Stimulated activated CD8-positive, alpha-beta memory T cell treated with anti-CD3 and anti-CD28 coated beads, Interleukin-4, amount 100 ng/mL, for 48 hours (primary cell): ENCODE data around the gene ABCA13.

Source experiments
- DNase-seq: peaks from one replicate; pipeline ENCODE4 v3.0.0-alpha.2; 2020

Gene ABCA13

DNA sequence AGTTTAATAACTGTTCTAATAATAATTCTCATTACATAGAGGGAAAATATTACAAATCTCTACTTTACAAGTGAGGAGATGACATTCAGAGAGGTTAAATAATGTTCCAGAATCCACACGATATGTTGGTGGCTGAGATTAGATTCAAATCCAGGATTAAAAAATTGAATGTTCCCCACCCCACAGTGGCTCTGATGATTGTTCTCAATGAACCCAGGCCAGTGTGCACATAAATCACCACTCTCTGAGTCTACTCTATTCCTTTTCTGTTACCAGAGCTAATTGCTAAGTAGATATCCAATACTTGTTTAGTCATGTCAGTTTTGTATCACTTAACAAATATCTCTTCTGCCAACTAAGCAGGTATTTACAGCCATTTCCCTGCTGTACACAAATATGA, 281.0 kb downstream of the ABCA13 start:
- no peak for DNase-seq

DNA sequence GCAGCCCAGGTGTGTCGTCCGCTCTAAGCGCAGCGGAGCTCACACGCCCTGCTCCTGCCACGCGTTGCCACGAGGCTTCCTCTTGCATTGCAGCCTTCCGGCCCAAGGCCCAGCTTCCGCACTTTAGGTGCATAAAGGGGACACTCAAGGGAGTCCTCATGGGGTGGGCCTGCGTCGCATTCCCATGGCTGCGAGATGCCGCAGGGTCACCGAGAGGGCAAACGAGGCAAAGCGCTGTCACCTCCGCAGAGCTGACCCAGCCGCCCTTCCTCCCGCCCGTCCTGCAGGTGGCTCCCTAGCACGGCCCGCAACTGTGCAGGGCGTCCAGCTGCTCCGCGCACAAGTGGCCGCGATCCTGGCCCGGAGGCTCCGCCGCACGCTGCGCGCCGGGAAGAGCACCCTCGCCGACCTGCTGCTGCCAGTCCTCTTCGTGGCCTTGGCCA, 283.5 kb downstream of the ABCA13 start:
- no peak for DNase-seq

DNA sequence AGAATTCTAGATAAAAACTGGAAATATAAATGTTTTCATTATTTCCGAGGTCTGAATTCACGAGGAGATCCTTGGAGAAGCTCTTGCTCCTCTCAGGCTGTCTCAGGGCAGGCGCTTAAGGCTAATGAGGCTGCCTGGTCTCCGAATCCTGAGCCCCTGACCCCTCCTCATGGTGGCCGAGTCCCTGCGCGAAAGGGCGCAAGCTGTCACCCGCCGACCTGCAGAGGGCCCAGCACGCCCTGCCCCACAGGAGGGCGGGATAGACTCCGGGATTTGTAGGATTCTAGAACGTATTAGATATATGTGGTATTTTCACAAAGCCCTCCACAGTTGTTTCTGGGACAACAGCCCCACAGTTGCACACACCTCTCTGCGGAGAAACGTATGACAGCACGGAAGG, 284.1 kb downstream of the ABCA13 start:
- DNase-seq: no peak

DNA sequence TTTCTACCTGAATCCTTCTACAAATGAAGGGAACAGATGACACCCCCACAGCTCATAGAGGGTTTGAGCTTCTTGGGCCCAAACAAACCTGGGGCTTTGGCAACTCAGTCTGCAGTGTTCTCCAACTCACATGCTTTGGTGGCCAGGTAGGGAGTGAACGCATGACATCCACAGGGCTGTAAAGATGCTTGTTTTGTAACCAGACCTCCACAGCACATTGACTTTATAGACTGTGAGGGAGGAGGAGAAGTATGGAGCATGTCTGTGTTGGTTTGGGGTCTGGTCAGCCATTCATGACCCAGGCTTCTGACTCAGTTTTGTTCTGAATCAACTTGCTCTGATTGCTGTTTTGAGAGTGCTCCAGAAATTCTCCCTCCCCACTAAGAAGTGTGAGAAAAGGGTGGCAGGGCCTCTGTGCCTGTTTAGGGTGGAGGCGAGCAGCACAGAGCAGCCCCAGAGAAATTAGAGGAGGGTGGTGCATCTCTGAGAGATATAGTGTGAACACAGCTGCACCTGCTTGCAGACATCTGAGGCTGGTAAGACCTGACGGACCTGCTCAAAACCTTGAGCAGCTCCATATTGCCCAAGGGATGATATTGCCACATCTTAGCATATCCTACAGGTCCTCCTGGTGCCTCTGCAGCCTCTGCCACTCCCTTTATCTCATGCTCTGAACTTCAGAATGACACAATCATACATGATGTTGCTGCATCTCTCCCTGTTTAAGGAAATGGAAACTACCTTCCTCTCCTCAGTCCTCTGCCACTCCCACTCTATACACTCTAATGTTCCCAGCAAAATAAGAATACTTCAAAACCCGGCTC, 287.7 kb downstream of the ABCA13 start:
- no peak for DNase-seq

DNA sequence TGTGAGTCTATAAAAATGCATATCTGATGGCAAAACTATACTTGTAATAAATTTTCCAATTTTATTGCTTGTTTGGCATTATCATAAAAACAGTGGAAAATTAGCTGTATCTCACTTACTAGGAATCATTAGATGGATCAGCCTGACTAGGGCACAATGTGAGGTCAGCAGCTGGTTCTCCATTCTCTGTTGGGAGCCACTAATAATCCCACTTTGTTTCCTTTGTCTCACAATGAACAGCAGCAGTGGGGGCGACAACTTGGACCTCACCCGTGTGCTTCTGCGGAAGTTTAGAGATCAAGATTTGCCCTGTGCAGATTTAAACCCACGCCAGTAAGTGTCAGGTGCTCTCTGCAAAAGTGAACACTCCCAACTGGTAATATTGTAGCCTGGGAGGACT, 295.5 kb downstream of the ABCA13 start:
- no peak for DNase-seq

DNA sequence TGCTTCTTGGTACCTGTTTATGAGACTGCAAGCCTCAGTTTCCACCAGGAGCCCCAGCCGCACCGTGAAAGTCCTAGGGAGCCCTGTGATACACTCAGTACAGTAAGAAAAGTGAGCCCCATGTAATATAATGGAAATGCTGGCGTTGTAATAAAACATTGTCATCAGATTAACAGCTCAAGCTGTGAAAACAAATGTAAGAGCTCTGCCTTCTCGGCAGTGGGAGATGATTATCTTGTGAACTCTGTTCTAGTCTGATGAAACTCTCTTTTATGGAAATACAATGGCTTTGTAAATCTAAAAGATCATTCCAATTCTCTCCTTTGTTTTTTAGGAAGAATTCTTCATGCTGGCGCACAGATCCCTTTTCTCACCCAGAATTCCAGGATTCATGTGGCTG, 299.9 kb downstream of the ABCA13 start:
- DNase-seq: no peak

DNA sequence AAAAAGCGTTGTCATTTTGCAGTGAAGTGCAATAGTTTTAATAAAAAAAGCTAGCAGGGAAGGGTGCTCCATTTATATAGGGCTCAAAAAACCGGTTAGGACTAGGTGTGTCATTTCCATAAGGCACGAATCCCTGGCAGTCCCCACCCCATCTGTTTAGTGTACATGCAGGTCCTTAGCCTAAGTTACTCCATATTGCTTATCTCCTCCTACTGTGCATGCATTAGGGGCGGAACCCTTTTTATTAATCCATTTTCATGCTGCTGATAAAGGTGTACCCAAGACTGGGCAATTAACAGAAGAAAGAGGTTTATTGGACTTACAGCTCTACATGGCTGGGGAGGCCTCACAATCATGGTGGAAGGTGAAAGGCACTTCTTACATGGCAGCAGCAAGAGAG, 301.4 kb downstream of the ABCA13 start:
- DNase-seq: no peak

DNA sequence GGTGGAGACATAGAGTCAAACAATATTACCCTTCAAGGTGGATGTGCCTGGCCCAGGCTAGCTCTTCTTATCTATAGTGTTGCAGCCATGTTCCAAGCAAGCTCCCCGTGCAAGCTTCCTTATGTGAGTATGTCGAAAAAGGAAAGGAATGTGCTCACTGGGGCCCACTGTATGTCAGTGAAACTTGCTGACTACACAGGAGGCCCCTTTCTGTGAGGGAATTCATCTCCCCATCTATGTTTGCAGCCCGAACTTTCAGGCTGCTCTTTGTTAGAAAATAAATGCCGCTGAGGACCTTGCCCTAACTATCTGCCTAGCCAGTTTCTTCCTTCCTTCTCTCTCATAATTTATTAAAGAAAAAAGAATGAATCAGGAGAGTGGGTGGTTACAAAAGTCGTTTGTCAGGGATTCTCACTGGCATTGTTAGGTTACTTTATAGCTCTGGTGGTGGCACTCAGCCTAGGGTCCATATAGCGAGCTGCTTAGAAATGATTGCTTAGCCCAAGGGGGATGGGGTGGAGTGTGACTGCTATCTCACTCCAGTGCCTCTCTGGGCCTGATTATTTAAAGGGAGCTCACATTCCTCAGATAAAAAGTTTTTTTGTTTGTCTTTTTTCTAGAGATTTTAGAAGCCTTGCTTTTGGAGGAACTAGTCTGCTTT, 302.1 kb downstream of the ABCA13 start:
- DNase-seq: no peak

DNA sequence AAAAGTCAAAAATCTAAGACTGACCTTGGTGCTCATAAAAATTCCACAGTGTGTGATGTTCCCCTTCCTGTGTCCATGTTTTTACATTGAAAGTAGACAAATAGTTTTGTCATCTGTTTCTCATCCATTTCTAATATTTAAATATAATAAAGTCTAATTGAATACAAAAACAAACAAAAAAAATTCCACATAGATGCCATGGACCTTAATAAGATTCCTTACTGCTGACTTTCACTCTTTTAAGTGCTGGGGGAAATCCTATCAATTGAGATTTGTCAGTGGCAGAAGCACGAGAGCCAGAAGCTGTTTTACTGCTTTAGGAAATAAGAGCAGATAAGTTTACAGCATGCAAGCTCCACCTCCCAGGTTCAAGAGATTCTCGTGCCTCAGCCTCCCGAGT, 310.0 kb downstream of the ABCA13 start:
- DNase-seq: no peak

DNA sequence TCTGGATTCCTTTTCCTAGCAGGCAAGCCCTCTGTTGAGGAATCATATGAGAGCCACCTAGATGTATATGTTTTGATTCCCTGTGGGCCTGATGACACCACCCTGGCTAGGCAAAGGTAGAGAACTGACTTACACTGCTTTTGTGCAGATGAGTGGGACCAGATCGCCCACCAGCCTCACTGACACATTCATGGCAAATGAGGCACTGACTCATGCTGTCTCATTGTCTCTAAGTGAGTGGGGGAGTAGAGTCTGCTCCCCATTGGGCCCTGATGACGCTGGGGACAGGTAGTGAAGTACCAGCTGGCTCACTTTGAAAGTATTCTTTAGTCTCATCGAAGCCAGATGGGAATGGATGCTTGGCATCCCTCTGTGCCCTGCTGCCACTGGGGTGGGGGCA, 326.3 kb downstream of the ABCA13 start:
- no peak for DNase-seq

DNA sequence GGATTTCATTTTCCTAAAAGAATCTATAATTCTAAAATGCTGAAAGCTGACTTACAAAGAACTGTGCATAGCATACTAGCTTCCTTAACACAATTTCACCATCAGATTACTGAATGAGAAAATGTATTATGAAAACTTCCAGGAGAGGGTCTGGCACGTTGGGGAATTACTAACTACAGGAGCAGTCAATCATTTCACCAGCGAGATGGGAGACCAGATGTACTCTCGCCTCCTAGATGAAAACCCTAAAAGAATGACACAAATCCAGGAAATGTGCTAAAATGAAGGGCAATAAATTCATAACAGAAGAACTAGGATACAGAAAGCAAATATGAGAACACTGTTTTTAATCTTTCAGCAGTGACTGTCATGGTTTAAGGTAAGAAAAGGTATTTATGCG, 330.8 kb downstream of the ABCA13 start:
- DNase-seq: no peak

DNA sequence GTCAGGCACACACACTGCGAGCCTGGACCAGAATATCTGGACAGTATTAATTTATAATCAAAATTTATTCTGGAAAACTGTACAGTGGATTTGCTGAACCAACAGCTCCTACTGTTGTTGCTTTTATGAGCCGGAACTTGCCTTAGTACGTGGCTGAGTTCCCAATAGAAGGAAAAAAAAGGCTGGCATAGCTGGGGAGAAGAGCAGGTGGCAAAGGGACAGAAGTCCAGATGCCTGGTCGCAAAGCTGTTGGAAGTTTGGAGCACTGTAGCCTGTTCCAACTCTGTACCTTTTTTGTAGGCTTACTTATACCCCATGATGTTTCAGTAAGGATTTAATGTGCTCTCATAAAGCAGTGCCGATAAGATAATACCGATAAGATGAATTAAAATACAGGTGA, 333.8 kb downstream of the ABCA13 start:
- no peak for DNase-seq

DNA sequence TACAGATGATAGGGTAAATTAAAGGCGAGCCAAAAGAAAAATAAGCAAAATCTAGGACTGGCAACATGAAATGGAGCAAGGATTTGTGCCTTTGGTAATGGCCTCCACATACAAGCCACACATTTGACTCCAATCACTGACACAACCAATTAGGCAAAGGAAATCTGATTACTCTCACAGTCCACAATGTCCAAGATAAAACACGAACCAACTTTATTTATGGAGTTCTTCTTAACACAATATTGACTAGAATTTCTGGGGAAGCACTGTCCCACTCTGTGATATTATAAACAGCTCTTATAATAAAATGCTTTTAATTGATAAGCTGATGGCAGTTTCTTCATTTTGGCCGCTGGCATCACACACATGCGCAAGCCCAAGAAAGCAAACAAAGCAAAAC, 334.2 kb downstream of the ABCA13 start:
- DNase-seq: no peak

DNA sequence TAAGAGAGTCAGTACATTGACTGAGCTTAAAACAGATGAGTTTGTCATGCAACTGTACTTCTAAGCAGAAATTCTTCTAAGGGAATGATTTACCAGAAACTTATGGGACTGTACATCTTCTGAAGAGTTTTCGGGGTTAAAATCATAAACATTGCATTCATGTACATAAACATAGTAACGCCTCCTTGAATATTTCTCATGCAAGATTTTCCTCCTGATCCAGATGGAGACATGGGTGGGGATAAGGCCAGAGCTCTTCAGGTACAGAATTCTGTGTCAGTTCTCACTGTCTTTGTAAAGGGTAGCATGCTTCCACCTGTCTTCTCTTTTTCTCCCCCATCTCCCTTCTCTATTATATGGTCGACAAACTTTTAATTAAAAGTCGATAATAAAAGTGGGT, 335.3 kb downstream of the ABCA13 start:
- DNase-seq: no peak

DNA sequence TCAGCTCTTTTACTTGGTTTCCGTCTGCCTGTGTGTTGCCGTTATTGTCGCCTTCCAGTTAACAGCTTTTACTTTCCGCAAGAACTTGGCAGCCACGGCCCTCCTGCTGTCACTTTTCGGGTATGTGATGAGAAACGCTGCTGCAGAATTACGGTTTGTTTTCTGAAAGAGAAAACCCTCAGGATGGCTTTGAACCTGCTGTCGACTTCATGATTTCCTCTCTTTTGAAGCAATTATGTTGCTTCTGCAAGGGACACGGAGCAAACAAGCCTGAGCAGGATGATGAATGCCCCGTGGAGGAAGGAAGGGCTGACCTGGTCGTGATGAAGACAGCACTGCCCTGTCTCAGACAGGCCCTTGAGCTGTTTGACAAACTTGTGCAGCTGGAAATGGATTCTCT, 339.8 kb downstream of the ABCA13 start:
- no peak for DNase-seq

DNA sequence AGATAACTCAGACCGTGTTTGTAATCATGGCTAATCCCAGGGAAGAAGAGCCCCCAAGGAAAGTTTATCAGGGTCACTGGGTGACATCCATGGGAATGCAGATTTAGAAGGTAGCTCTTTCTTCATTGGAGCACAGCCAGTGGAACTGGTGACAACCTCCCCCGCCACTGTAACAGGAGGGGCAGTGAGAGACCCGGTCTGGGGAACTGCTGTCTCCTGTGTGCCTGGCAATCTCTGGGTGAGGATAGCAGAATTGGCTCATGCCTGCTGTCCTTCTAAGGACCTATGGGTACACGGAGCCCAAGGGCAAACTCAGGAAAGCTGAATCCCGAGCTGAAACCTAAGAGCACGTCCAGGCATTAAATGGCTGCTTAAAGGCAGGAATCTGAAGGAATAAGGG, 341.6 kb downstream of the ABCA13 start:
- no peak for DNase-seq

DNA sequence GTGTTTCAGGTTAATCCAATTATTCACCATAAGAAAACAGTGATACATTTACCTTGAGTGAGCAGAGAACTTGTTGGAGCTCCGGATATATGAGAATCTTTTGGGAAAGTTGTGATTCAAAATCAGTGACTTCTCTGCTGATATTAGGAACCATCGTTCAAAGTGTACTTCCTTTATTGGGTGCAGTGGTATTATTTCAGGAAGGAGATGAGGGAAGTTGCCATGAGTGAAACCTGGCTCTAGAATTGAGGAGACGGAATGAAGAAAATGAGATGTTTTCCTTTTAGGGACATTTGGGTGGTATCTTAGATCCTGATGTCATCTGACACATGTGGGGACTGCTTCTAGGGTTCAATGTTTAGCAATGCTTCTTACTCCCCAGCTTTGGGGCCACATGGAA, 343.9 kb downstream of the ABCA13 start:
- DNase-seq: no peak

DNA sequence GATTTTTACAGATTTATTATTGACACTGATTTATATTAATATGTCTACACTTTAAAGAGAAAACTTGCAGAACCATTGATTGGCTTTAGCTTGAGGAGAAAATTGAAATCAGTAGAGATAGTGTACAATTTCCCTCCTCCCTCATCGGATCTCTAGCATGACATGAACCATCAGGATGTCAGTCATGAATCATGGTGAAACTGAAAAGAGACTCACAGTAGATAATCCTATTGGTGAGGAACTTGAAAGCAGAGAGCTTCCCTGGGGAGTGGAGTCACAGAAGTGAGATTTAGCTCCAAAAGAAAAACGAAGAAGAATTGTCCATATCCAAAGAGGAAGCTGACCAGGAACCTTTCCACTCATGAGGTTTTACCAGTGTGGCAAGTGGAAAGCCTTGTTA, 346.8 kb downstream of the ABCA13 start:
- no peak for DNase-seq

DNA sequence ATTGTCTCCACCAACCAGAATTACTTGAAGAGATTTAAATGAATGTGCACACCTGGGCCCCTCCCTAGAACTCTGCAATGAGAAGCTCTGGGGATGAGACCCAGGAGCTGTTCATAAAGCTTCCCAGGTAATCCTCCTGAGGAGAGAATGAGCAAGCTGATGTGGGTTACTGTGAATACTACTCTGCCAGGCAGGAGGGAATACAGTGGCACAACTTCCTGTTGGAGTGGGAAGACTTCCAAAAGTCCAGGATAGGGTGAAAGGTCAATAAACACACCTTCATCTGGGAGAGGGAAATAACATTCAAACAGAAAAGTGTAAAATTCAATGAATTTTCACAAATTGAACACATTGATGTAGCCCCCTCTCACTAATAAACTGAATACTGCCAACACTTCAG, 351.4 kb downstream of the ABCA13 start:
- DNase-seq: no peak

DNA sequence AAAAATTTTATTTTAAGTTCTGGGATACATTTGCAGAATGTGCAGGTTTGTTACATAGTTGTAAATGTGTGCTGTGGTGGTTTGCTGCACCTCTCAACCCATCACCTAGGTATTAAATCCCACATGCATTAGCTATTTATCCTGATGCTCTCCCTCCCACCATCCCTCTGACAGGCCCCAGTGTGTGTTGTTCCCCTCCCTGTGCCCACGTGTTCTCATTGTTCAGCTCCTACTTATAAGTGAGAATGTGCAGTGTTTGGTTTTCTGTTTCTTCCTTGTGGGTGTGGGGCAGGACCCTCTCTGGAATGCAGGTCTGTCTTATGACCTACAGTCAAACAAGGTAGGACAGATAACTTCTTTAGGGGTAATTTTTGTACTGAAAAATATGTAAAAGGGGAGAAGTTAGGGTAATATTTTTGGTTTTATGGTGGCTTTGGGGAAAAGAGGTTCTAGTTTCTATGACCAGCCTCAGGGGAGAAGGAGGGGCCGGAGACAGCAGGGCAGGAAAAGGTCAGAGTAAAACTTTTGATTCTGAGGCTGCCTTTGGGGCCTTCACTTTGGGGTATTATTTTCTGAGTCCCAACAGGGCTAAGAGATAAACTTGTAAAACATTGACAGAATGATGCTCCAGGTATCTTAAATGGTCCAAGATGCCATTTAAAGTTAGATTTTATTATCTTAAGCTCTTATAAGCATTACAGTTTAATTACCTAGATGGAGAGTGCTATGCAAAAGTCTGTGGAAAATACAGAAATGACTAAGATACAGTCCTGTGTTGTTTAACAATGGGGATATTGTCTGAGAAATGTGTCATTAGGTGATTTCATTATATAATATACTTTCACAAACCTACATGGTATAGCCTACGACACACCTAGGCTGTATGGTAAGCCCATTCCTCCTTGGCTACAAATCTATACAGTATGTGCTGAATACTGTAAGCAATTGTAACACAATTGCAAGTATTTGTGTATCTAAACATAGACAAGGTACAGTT, 354.8 kb downstream of the ABCA13 start:
- no peak for DNase-seq

DNA sequence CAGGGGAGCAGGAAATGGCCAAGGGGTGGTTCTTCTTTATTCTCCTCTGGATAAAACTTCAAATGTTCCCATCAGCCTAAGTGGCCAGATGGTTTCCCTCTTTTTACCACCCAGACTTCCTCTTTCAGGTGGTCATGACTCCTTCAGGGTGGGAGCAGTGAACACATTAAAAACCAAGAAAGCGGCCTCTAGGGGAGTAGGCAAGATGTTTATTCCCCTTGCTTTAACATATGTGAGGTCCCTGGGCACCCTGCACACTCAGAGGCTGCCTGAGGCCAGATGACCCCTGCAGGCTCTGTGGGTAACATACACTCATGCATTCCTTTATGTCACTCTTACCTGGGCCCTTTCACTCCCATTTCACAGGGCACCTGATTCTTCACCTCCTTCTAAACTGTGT, 357.4 kb downstream of the ABCA13 start:
- DNase-seq: no peak

DNA sequence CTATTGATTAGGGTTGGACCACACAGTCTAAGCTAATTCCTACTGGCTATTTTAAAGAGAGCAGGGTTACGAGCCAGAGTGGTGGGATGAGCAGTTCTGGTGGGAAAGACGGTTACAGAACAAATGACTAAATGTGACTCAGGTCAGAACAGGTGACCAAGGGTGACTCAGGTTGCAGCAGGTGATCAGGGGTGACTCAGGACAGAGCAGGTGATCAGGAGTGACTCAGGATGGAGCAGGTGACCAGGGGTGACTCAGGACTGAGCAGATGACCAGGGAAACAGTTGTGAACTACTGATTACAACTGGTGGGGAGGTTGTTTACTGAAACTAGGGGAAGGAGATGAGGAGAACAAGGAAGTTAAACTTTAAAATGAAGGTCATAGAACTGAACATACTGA, 366.3 kb downstream of the ABCA13 start:
- DNase-seq: no peak

DNA sequence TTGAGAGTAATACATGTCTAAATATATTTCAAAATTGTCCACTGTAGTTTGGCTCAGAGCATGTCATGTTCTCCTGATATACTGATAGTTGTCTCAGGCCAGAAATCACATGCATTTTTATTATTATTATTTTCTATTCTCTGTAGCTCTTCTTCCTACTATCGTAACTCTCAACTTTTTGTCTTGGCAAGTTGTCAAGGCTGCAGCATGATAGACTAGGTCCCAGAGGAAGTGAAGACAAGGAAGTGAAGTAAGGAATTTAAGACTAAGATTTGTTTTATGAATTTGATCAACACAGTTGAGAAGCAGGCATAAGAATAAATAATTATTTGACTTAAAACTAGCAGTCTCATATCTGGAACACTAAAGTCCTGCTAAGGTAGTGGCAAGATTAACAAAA, 369.5 kb downstream of the ABCA13 start:
- no peak for DNase-seq

DNA sequence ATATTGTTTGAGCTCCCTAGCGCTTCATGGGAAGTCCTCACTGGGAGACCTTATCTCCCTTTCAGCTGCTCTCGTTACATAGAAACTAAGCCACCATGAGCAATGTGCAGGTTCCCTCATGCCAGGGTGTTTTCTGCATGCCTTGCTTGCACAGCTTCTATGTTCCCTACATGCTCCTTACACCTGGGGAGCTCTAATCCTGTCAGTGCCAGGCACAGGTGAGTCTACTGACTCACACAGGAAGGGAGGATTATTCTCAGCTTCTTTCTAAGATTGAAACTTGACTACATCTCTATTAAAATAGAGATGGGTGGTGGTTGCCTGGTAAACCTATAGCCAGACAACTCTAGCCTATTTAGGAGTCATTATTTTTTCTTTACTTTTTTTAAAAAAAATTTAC, 377.4 kb downstream of the ABCA13 start:
- DNase-seq: no peak
